ENCODE data around the gene PSMD13.

GRCh38 chr11:259413-259812 lies 22.6 kb downstream of the PSMD13 start:
- TF ChIP-seq CTCF (IDR thresholded peaks at IDR 0.05) (no peak), POLR2A (IDR thresholded peaks at IDR 0.05) (no peak)

Measured in upper lobe of left lung (tissue), 4 donors.